ENCODE data around the gene TBC1D8.

The TBC1D8 gene

GRCh38 chr2:101142163-101142562 lies 9.0 kb downstream of the TBC1D8 start:
- no peak for DNase-seq (ENCODE audit: low spot score)
- in situ Hi-C loops (cut with MboI; ENCODE audit: low sequenced_read_pairs, unreplicated experiment), result no loop called here
- no peak for TF ChIP-seq CTCF (IDR thresholded peaks at IDR 0.05; ENCODE audit: borderline replicate concordance, control extremely low read depth, extremely low read depth, insufficient read depth, missing control alignments)

- TF ChIP-seq CTCF (IDR thresholded peaks at IDR 0.05; ENCODE audit: borderline replicate concordance, control extremely low read depth, extremely low read depth, insufficient read depth, missing control alignments), result no peak
- DNase-seq (ENCODE audit: low spot score), result no peak
- in situ Hi-C loops (cut with MboI; ENCODE audit: low sequenced_read_pairs, unreplicated experiment), result no loop called here
These were observed 10.1 kb downstream of the TBC1D8 start for GRCh38 chr2:101140978-101141655.

- TF ChIP-seq CTCF (IDR thresholded peaks at IDR 0.05; ENCODE audit: borderline replicate concordance, control extremely low read depth, extremely low read depth, insufficient read depth, missing control alignments), result no peak
- in situ Hi-C loops (cut with MboI; ENCODE audit: low sequenced_read_pairs, unreplicated experiment), result no loop called here
- no peak for DNase-seq (ENCODE audit: low spot score)
These were observed 10.9 kb downstream of the TBC1D8 start for GRCh38 chr2:101140237-101140636.

GRCh38 chr2:101139495-101139894 lies 11.7 kb downstream of the TBC1D8 start:
- in situ Hi-C loops (cut with MboI; ENCODE audit: low sequenced_read_pairs, unreplicated experiment), result no loop called here
- no peak for TF ChIP-seq CTCF (IDR thresholded peaks at IDR 0.05; ENCODE audit: borderline replicate concordance, control extremely low read depth, extremely low read depth, insufficient read depth, missing control alignments)
- no peak for DNase-seq (ENCODE audit: low spot score)

GRCh38 chr2:101135412-101136296 lies 15.5 kb downstream of the TBC1D8 start:
- no peak for TF ChIP-seq CTCF (IDR thresholded peaks at IDR 0.05; ENCODE audit: borderline replicate concordance, control extremely low read depth, extremely low read depth, insufficient read depth, missing control alignments)
- no peak for DNase-seq (ENCODE audit: low spot score)
- in situ Hi-C loops (cut with MboI; ENCODE audit: low sequenced_read_pairs, unreplicated experiment), result no loop called here

- no peak for TF ChIP-seq CTCF (IDR thresholded peaks at IDR 0.05; ENCODE audit: borderline replicate concordance, control extremely low read depth, extremely low read depth, insufficient read depth, missing control alignments)
- DNase-seq (ENCODE audit: low spot score), result no peak
- in situ Hi-C loops (cut with MboI; ENCODE audit: low sequenced_read_pairs, unreplicated experiment), result no loop called here
These were observed 17.6 kb downstream of the TBC1D8 start for GRCh38 chr2:101133492-101134100.

Measured in GM13976 (cell line).